ENCODE results near the gene CKM. TPM values are rescaled to one million over a fixed set of nuclear protein-coding genes. Genes with fewer than 3 reads are reported as not detected.
A peak's percentile ranks its signal among the peaks of the same experiment; 100 is the strongest.

The CKM gene
- total RNA-seq, 4 donors from 2014 or later, result 0.17 to 0.73 TPM; not detected in 2

DNA sequence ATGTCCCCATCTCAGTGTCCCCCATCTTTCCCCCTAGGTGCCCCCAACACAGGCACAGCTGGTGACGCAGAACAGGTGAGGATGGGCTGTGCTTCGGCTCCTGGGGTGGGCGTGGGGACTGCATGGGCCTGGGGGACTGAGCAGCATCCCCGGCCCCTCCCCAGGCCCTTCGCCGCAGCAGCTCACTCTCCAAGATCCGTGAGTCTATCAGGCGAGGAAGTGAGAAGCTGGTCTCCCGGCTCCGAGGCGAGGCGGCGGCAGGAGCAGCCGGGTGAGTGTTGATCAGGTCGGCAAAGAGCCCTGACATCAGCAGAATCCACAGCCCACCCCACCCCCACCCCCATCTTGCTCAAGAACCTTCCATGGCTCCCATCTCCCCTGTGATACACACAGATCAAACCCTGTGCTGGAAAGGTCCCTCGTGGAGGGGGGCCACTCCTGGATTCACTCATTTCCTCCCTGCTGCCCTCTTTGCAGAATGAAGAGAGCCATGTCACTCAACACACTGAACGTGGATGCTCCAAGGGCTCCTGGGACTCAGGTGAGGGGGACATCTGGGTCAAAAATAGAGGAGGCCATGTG lies 27.9 kb upstream of the CKM start:
- TF ChIP-seq, protein P1, sequence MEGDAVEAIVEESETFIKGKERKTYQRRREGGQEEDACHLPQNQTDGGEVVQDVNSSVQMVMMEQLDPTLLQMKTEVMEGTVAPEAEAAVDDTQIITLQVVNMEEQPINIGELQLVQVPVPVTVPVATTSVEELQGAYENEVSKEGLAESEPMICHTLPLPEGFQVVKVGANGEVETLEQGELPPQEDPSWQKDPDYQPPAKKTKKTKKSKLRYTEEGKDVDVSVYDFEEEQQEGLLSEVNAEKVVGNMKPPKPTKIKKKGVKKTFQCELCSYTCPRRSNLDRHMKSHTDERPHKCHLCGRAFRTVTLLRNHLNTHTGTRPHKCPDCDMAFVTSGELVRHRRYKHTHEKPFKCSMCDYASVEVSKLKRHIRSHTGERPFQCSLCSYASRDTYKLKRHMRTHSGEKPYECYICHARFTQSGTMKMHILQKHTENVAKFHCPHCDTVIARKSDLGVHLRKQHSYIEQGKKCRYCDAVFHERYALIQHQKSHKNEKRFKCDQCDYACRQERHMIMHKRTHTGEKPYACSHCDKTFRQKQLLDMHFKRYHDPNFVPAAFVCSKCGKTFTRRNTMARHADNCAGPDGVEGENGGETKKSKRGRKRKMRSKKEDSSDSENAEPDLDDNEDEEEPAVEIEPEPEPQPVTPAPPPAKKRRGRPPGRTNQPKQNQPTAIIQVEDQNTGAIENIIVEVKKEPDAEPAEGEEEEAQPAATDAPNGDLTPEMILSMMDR (IDR thresholded peaks at IDR 0.05), result no peak
- TF ChIP-seq POLR2AphosphoS5 (IDR thresholded peaks at IDR 0.05) (no peak), POLR2A (IDR thresholded peaks at IDR 0.05) (no peak), EP300 (IDR thresholded peaks at IDR 0.05) (no peak)
- peaks cover 0 to 54% of the 10 kb centered on the region in 2 donors for H3K36me3 ChIP-seq
- H3K9me3 ChIP-seq, result no peaks in the 10 kb centered on the region
- H3K4me1 ChIP-seq, result no peaks in the 10 kb centered on the region
- no peak overlapping the region for H3K27ac ChIP-seq
- WGBS, 2 donors (ENCODE audit: low coverage in 1 of 2), result 40% methylated on average over 1 of the region's 17 CpGs; no CpG with 5 or more reads in 1 of the 2 donors
- no peak overlapping the region for H3K4me3 ChIP-seq
- peaks cover 30% of the 10 kb centered on the region for H3K27me3 ChIP-seq
- no peak for ATAC-seq

DNA sequence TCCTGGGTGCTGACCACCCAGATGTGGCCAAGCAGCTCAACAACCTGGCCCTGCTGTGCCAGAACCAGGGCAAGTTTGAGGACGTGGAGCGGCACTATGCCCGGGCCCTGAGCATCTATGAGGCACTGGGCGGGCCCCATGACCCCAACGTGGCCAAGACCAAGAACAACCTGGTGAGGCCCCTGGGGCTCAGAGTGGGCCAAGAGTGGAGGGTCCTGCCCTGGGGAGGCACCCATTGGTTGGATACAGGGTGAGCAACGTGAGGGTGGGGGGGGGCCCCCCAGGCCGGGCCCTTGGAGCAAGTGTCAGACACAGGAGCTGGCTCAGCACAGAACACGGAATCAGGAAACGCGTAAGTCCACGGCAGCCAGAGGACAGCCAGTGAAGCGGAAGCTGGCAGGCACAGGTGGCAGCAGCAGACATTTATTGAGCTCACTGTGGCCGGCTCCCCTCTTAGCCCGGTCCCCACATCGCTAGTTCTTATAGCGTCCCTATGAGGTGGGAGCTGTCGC lies 26.8 kb upstream of the CKM start:
- Histone ChIP-seq H3K36me3 (peaks cover 0 to 43% of the 10 kb centered on the region in 2 donors), H3K4me1 (no peaks in the 10 kb centered on the region), H3K9me3 (no peaks in the 10 kb centered on the region), H3K4me3 (no peak overlapping the region), H3K27me3 (peaks cover 41% of the 10 kb centered on the region), H3K27ac (no peak overlapping the region)
- TF ChIP-seq POLR2AphosphoS5 (IDR thresholded peaks at IDR 0.05), result no peak
- no peak for TF ChIP-seq EP300 (IDR thresholded peaks at IDR 0.05)
- no peak for TF ChIP-seq POLR2A (IDR thresholded peaks at IDR 0.05)
- TF ChIP-seq, protein P1 (IDR thresholded peaks at IDR 0.05), result no peak
- ATAC-seq, result peak; percentile 20
- WGBS, 2 donors (ENCODE audit: low coverage in 1 of 2), result 100% methylated on average over 1 to 2 of the region's 17 CpGs

- TF ChIP-seq POLR2AphosphoS5 (IDR thresholded peaks at IDR 0.05), result no peak
- TF ChIP-seq EP300 (IDR thresholded peaks at IDR 0.05), result no peak
- TF ChIP-seq, protein P1 (IDR thresholded peaks at IDR 0.05), result no peak
- TF ChIP-seq POLR2A (IDR thresholded peaks at IDR 0.05), result no peak
- H3K36me3 ChIP-seq, result peaks cover 0 to 39% of the 10 kb centered on the region in 2 donors
- no peak for ATAC-seq
- WGBS, 2 donors (ENCODE audit: low coverage in 1 of 2), result 47% methylated on average over 3 of the region's 3 CpGs; no CpG with 5 or more reads in 1 of the 2 donors
- no peak overlapping the region for H3K4me3 ChIP-seq
- H3K27ac ChIP-seq, result no peak overlapping the region
- H3K9me3 ChIP-seq, result no peaks in the 10 kb centered on the region
- no peaks in the 10 kb centered on the region for H3K4me1 ChIP-seq
- peaks cover 45% of the 10 kb centered on the region for H3K27me3 ChIP-seq
Measured at GRCh38 chr19:45349126-45349415, 26.4 kb upstream of the CKM start.

DNA sequence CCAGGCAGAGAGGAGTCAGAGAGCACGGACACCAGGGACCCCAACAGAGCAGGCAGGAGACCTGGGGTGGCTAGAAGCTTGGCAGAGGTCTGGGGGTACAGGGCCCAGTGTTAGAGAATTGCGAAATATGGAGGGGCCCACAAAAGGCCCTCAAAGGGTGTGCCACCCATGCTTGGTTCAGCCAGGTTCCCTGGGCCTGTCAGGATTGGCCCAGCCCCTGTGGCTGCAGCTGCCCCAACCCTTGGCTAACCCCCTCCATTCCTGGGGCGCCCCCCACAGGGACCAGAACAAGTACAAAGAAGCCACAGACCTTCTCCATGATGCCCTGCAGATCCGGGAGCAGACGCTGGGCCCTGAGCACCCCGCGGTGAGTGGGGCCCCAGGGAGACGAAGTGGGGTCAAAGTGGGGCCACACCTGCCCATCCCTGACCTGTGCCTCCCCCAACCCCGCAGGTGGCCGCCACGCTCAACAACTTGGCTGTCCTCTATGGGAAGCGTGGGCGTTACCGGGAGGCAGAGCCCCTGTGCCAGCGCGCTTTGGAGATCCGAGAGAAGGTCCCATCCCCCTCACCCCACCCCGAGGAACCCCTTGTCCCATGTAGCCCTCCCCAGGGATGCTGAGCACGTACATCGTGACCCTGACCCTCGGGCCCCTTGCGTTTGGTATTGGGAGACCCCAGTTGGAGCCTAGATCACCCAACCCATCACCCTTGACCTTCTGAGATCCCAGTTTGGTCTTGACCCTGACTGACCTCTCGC lies 25.9 kb upstream of the CKM start:
- Histone ChIP-seq H3K4me3 (no peak overlapping the region), H3K27me3 (peaks cover 48% of the 10 kb centered on the region), H3K27ac (no peak overlapping the region), H3K4me1 (no peaks in the 10 kb centered on the region), H3K36me3 (peaks cover 0 to 33% of the 10 kb centered on the region in 2 donors), H3K9me3 (no peaks in the 10 kb centered on the region)
- no peak for TF ChIP-seq POLR2AphosphoS5 (IDR thresholded peaks at IDR 0.05)
- ATAC-seq, result no peak
- 68 to 81% methylated on average over 5 to 6 of the region's 23 CpGs for WGBS, 2 donors (ENCODE audit: low coverage in 1 of 2)

GRCh38 chr19:45347570-45348366 lies 25.1 kb upstream of the CKM start:
- H3K9me3 ChIP-seq, result no peaks in the 10 kb centered on the region
- peaks cover 0 to 26% of the 10 kb centered on the region in 2 donors for H3K36me3 ChIP-seq
- H3K27ac ChIP-seq, result no peak overlapping the region
- no peak for ATAC-seq
- 17% methylated on average over 2 of the region's 25 CpGs; no CpG with 5 or more reads in 1 of the 2 donors for WGBS, 2 donors (ENCODE audit: low coverage in 1 of 2)
- TF ChIP-seq POLR2A (IDR thresholded peaks at IDR 0.05), result no peak
- no peak for TF ChIP-seq POLR2AphosphoS5 (IDR thresholded peaks at IDR 0.05)
- TF ChIP-seq, protein P1 (IDR thresholded peaks at IDR 0.05), result no peak
- H3K27me3 ChIP-seq, result peaks cover 49% of the 10 kb centered on the region
- no peak overlapping the region for H3K4me3 ChIP-seq
- no peaks in the 10 kb centered on the region for H3K4me1 ChIP-seq

Data from gastroesophageal sphincter (tissue), 4 donors.